Neural crest cell (in vitro differentiated cells): ENCODE results near the gene NR3C1. TPM values are rescaled to one million over a fixed set of nuclear protein-coding genes. Genes with fewer than 3 reads are reported as not detected.
A peak's percentile ranks its signal among the peaks of the same experiment; 100 is the strongest.

Source experiments
- DNase-seq: peaks from one replicate; pipeline ENCODE4 v3.0.0; 2021; ENCODE audit warnings: low read depth, mixed read lengths, low spot score
- H3K27ac Mint-ChIP-seq: one replicate; pipeline ENCODE4 v1.8.0; 2021; ENCODE audit warnings: mild to moderate bottlenecking, mixed read lengths; ENCODE audit not compliant: unreplicated experiment
- H3K27me3 Mint-ChIP-seq: 2 replicates; pipeline ENCODE4 v1.8.0; 2021; ENCODE audit warnings: low read depth, mild to moderate bottlenecking, mixed read lengths
- H3K36me3 Mint-ChIP-seq: 2 replicates; pipeline ENCODE4 v1.8.0; 2021; ENCODE audit warnings: low read depth, mild to moderate bottlenecking, mixed read lengths
- H3K4me1 Mint-ChIP-seq: 2 replicates; pipeline ENCODE4 v1.8.0; 2021; ENCODE audit warnings: mixed read lengths
- H3K4me3 Mint-ChIP-seq: one replicate; pipeline ENCODE4 v1.8.0; 2021; ENCODE audit warnings: mild to moderate bottlenecking, mixed read lengths
- H3K9me3 Mint-ChIP-seq: 2 replicates; pipeline ENCODE4 v1.8.0; 2021; ENCODE audit warnings: mixed read lengths
- CTCF ChIP-seq: fragments of 200-600 bp; sonication (generic); conservative IDR thresholded peaks from 2 replicates; pipeline ENCODE4 v1.5.0; 2021; ENCODE audit warnings: antibody characterized with exemption, mild to moderate bottlenecking
- total RNA-seq: library from RNA; stranded (reverse); gene quantifications from 2 replicates; pipeline ENCODE4 v1.2.1, GENCODE V29; 2021

NR3C1 gene
- total RNA-seq, 1 donor from 2014 or later = 1.8 TPM

DNA sequence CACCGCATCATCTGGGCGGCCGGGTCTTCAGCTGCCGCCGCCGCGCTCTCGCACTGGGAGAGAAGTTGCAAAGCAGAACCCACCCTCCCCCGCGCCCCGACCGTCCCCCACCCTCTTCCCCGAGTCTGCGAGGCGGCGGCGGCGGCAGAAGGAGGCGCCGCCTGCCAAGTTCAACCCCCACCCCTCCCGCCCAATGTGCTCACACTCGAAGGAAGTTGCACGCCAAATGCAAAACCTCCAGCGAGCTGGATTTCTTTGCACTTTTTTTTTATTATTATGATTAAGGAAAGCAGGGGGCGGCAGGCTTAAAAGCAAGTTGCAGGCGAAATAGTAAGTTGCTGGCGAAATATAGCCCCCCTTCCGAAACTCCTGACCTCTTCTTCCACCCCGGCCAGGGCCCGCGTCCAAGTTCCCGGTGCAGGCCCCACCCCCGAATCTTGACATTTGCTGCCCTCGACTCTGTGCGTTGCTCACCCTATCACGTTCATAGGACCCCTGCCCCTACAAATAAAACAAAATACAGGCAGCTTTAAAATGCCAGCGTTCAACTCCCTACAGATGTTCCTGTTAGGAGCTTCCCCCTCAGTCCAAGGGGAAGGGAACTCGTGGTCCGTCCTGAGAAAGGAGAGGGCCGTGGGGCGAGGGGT is 1.1 kb upstream of the NR3C1 start:
- no peak for TF ChIP-seq CTCF
- peak overlapping the region; percentile 95 for H3K4me3 Mint-ChIP-seq
- H3K9me3 Mint-ChIP-seq = peaks cover 4% of the 10 kb centered on the region
- peak; percentile 18 for DNase-seq
- H3K27ac Mint-ChIP-seq = no peak overlapping the region
- H3K36me3 Mint-ChIP-seq = no peaks in the 10 kb centered on the region
- peaks cover 54% of the 10 kb centered on the region for H3K27me3 Mint-ChIP-seq
- H3K4me1 Mint-ChIP-seq = peaks cover 28% of the 10 kb centered on the region

GRCh38 chr5:143403334-143403592 is 223 bp downstream of the NR3C1 start:
- Mint-ChIP-seq H3K27ac (no peak overlapping the region), H3K27me3 (peaks cover 66% of the 10 kb centered on the region), H3K4me1 (peaks cover 28% of the 10 kb centered on the region), H3K4me3 (peak overlapping the region; percentile 38), H3K36me3 (no peaks in the 10 kb centered on the region), H3K9me3 (peaks cover 4% of the 10 kb centered on the region)
- DNase-seq = peak; percentile 43
- no peak for TF ChIP-seq CTCF

DNA sequence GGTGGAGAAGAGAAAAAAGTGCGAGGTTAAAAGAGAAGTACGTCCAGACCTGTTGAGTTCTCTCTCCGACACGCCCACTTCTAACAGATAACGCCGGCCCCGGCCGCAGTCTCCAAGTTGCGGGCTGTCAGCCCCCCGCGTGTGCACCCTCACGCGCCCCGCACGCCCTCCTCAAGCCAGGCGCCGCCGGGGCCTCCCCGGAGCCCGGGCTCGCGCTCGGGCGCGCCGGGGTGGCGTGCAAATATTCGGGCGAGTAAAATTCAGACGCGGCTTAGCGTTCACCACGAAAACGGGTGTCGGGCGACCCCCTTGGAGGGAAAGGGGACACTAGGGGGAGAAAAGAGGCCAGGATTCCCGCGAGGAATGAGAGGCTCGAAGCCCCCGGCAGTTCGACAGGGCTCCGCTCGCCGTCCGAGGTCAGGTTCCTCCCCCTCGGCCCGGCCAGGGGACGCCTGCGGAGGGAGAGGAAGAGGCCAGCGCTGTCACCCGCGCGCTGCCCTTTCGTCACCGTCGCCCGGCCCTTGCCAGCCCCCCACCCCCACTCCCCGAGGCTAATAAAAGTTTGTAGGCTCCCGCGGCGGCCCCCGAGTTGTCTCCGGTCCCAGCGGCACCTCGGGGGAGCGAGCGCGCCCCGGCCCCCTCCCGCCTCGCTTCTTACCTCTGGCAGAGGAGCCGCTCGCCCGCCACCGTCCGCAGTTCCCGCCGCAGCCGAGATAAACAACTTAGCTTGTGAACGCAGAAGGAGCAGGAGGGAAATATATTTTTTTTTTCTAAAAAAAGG is 743 bp downstream of the NR3C1 start:
- no peaks in the 10 kb centered on the region for H3K36me3 Mint-ChIP-seq
- peak; percentile 40 for DNase-seq
- peaks cover 28% of the 10 kb centered on the region for H3K4me1 Mint-ChIP-seq
- peaks cover 69% of the 10 kb centered on the region for H3K27me3 Mint-ChIP-seq
- H3K9me3 Mint-ChIP-seq = peaks cover 4% of the 10 kb centered on the region
- H3K27ac Mint-ChIP-seq = no peak overlapping the region
- H3K4me3 Mint-ChIP-seq = peak overlapping the region; percentile 87
- TF ChIP-seq CTCF = peak; percentile 11

GRCh38 chr5:143402017-143402552 is 1.4 kb downstream of the NR3C1 start:
- Mint-ChIP-seq H3K4me1 (peaks cover 28% of the 10 kb centered on the region), H3K27me3 (peaks cover 69% of the 10 kb centered on the region), H3K9me3 (peaks cover 4% of the 10 kb centered on the region), H3K36me3 (no peaks in the 10 kb centered on the region), H3K4me3 (peak overlapping the region; percentile 87), H3K27ac (no peak overlapping the region)
- TF ChIP-seq CTCF = no peak
- no peak for DNase-seq

DNA sequence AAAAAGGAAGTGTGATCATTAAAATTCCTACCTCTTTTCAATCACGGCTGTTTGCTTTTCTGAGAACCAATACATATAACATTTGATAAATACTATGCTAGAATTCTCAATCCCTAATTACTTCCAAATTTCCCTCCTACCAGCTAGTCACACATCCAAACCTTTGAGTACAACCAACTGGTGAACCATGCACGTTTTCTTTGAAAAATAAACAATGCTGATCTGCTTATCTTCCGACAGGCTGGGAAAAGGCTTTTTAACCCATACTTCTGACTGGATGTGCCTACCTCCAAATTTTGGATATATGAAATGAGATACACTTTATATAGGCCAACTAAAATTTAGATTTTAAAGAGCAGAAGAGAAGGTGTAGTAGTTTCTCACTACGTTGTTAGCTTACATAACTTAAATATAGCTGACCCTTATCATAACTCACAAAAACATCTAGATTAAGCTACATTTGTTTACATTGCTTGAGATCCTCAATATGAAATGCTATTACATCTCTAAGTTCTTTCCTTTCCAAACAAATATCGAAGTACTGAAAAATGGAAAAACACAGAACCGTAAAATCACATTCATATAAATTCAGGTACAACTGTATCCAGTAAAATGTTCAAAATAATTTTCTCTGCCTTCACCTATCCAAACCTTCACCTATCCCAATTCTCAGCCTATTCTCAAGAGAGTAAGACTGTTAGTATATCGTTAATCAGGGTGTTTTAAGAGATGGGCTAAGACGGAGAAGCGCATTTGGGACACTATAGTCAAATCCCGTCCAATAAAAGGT is 2.1 kb downstream of the NR3C1 start:
- peaks cover 28% of the 10 kb centered on the region for H3K4me1 Mint-ChIP-seq
- H3K27me3 Mint-ChIP-seq = peaks cover 67% of the 10 kb centered on the region
- no peak for TF ChIP-seq CTCF
- no peak overlapping the region for H3K27ac Mint-ChIP-seq
- H3K9me3 Mint-ChIP-seq = no peaks in the 10 kb centered on the region
- no peak for DNase-seq
- peak overlapping the region; percentile 87 for H3K4me3 Mint-ChIP-seq
- H3K36me3 Mint-ChIP-seq = no peaks in the 10 kb centered on the region
